ENCODE results near the gene DNAAF3.
"Not testable (repeated sequence)": the region's sequence is repeated elsewhere in the genome, so short reads cannot be mapped to it uniquely, and the experiment has no call there.

DNAAF3 gene

DNA sequence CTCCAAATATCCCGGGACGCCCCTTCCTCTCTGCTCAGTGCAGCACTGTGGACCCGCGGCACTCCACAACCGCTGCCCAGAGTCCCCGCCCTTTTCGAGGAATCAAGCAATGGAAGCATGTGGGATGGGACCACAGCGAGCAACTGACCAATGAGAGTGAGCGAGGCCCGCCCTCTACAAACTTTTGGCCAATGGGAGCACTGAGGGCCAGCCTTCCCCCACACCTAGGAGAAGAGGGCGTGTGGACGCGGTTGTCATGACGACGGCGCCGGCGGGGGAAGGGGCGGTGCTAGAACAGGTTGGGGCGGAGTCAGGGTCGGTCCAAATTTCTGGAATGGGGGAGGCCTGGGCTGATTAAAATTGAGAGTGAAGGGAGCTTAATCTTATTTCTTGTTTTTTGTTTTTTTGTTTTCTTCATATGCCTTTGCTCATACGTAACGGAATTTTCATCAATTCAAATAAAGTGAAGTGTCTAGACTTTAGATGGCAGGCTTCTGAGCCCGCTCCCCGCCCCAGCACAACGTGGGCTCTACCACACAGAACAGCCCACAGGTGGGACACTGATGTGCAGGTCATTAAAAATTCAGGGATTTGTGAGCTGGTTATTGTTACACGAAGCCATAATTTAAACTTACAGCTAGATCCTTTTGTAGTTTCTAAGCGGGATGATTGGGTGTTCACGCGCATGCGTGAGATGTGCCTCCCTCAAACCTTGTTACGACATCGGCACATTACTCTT lies at the start of gene DNAAF3:
TSS of gene DNAAF3 (minus strand) at position 84 of the 739 bp plus-strand sequence. CDS start 200 bp downstream, outside the sequence.
- DNase-seq (ENCODE audit: low read depth), result no peak

DNA sequence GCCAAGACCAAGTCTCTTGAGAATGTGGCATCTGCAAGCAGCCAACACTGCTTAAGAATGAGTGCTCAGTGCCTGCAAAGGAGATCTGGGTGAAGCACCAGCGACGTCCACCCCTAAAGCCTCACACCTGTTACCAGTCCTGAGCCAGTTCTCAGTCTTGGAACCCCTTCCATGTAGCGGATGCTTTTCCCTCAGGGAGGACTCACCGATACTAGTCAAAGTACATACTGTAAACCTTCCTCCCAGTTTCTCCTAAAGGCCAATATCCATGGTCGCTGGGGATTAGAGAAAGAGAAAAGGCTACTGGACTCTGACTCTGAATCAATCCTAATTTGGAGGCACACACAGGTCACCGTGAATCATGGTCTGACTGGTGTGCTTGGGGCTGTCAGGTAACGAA lies 47.1 kb upstream of the DNAAF3 start:
- DNase-seq (ENCODE audit: low read depth), result no peak

DNA sequence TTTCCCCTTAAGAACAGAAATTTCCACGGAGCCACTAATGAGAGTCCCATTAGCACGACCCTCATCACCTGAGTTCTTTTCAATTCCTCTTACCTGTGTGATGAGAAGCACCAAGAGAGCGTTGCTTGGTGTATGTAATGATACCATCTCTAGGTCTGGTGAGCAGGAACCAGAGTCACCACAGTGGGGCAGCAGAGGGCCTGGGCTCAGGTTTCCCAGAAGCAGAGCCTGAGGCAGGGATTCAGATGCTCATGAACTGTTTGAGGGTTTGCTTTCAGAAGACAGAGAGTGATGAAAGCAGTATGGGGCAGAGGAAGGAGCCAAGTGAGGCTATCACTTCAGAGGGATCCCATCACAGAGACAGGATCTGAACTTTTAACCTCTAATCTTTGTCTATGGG lies 46.0 kb upstream of the DNAAF3 start:
- DNase-seq (ENCODE audit: low read depth), result no peak

DNA sequence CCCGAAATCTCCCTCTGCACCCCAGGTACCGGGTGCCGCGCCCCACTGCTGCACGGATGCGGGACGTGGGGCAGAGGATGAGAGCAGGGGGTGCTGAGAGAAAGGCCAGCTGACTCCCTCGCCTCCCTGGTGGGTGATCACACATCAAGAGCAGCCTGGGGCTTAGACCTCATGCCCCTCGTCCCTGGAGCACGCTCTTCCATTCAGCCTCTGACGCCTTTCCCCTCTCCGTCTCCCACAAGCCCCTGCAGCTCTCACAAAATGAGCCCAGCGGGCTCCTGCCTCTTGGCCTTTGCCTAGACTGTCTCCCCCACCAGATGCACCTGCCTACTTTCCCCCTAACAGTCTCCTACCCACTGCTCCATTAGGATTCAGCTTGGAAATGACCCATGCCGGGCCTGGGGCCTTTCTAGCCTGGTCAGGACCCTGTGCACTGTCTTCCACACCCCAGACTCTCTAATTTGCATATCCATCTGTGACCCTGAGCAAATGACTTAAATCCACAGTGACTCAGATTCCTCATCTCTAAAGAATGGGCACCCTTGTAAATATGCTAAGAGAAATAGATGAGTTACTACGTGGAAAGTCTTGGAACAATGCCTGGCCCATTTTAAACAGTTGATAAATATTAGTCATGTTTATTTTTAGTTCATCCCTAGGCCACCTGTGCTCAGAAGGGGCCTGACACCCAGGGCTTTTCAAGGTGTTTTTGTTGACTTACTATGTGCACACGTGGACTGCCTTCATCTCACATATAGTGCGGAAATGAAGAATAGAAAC lies 43.5 kb upstream of the DNAAF3 start:
- no peak for DNase-seq (ENCODE audit: low read depth)

DNA sequence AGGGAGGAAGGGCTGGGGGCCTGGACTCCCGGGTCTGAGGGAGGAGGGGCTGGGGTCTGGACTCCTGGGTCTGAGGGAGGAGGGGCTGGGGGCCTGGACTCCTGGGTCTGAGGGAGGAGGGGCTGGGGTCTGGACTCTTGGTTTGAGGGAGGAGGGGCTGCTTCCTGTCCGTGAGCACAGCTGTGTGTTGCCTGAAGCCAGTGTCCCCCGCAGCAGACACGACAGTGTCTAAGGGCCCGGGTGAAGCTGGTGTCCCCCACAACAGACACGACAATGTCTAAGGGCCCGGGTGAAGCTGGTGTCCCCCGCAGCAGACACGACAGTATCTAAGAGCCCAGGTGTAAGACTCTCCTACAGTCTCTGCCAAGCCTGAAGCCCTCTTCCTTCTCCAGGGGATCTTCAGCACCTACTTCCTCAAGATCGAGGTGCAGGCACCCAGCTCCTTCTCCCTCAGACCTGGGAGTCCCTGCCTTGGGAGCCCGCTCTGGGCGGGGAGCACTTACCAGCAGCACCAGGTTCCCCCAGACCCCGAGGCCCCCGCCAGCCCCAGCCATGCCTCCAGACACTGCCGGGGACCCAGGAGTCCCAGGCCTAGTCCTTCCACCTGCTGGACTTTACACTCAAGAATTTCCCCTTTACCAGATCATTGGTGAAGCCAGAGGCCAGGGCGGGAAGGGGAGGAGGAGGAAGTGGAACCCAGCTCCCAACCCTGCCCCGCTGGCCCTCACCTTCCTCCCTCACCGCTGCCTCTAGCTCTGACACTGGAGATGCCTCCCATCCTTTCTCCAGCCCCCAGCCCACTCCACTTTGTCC lies 42.7 kb upstream of the DNAAF3 start, which contains the start of gene PTPRH:
TSS of gene PTPRH (minus strand) at position 622 of the 813 bp plus-strand sequence. CDS start at position 554, 68 bp downstream.
- no peak for DNase-seq (ENCODE audit: low read depth)

DNA sequence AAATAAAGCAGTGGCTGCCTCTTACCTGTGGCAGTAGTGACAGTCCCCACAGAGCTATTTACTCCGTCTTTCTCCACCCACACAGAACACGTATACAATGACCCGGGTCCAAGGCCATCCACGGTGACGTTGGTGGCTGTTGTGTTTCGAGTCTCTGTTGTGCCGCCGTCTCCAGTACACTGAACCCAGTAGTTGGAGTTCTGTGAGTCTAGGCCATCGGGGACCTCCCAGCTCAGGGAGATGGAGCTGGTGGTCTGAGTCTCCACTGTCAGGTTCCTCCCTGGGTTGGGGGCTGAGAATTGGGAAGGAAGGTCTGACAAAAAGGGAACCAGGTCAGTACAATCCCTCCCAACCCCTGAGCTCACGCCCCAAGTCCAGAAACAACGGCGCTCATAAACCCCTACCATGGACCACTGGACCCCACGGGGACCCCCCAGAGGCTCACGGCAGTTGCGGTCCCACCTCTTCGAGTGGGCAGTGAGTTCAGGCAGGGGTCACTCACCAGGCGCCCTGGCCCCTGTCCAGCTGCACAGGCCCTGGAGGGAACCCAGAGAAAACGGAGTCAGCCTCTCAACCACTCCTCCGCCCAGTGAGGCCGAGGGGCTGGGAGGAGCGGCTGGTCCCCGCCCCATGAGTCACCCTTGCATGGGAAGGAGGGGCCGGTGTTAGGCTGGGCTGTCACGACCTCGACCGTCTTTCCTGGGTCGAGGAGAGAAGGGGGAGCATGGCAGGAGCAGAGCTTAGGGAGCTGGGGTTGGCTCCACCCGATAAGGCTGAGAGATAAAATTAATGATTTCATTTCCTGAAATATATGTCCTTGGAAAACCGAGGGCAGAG lies 40.5 kb upstream of the DNAAF3 start:
- no peak for DNase-seq (ENCODE audit: low read depth)

DNA sequence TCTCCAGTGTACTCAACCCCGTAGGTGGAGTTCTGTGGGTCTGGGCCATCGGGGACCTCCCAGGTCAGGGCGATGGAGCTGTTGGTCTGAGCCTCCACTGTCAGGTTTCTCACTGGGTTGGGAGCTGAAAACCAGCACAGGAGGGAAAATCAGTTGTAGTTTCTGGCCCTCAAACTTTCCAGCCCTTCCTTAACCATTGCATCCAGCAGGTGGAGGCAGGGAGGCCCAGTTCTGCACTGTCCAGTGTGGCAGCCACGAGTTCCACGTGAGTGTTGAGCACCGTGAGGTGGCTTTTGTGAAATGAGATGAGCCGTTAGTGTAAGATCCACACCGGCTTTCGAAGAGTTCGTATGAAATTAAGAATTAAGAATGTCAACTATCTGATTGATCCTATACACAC lies 35.8 kb upstream of the DNAAF3 start:
- not testable (repeated sequence) for DNase-seq (ENCODE audit: low read depth)

DNA sequence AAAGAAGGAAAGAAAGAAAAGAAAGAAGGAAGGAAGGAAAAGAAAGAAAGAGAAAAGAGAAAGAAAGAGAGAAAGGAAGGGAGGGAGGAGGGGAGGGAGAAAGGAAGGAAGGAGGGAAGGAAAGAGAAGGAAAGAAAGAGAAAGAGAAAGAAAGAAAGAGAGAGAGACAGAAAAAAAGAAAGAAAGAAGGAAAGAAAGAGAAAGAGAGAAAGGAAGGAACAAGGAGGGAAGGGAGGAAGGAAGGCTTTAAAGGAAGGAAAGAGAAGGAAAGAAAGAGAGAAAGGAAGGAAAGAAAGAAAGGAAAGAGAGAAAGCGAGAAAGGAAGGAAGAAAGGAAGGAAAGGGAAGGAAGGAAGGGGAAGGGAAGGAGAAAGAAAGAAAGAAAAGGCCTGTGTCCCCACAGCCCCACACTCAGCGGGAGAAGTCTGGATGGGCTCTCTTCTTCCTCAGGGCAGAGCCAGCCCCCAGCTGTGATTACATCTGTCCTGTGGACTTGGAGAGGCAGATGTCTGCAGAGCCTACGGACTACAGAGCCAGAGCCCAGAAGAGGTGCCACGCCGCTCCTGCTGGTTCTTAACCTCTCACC lies 33.3 kb upstream of the DNAAF3 start:
- no peak for DNase-seq (ENCODE audit: low read depth)

DNA sequence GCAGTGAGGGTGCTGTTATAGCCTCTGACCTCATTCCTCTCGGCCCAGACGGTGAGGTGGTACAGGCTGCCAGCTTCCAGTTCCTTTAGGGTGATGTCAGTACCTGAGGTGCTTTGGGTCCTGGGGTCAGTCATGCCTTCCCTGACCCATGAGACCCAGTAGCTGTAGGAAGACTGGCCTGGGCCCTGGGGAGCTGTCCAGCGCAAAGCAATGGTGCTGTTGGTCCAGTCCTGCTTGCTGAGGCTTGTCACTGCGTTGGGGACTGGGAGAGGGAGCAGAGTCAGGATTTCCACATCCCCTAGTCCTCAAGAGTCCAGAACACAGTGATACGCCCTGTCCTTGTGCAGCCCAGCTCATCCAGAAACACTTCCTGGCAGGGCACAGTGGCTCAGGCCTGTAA lies 32.2 kb upstream of the DNAAF3 start:
- no peak for DNase-seq (ENCODE audit: low read depth)

DNA sequence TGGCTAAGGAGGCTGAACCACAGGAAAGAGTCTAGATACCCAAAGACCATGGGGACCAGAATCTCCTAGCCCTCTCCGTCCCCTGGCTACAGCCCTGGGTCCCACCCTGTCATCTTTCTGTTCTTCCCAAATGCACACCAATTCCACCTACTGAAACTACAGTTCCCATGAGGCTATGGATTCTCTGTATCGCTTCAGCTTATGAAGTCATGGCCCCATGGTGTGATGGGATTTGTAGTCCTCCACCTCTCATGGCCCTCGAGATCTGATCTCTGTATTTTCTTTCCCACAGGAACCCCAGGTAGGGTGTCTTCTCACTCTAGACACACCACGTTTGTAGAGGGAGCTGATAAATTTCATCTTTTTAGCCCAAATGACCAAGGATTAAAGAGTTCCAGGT lies 31.1 kb upstream of the DNAAF3 start:
- DNase-seq (ENCODE audit: low read depth), result no peak

DNA sequence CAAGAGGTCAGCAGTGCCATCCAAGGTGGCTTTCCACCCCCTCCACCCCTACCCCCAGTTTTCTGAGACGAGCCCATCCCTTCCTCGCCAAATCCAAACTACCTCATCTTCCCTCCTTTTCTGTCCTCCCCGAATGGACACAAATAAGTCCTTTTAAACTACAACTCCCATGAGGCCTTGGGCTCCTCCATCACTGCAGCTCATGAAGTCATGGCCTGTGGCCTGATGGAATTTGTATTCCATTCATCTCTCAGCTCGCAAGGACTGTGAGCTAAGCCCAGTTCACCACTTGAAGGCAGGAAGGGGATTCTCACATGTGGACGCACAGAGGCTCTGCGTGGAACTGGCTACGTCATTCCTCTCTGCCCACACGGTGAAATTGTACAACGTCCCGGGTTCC lies 30.4 kb upstream of the DNAAF3 start:
- DNase-seq (ENCODE audit: low read depth), result no peak

DNA sequence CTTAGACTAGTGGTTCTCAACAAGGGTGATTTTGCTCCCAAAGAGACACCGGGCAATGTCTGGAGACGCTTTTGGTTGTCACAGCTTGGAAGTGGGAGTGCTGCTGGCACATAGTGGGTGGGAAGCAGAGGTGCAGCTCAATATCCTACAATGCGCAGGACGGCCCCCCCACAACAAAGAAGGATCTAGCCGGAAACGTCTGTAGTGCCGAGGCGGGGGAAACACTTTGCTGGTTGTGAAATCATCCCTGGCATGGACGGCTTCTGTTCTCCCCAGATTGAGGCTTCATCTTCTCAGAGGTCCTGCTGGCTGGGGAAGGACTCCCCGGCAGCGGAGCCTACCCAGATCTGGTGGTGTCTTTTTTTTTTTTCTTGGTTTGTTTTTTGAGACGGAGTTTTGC lies 27.1 kb upstream of the DNAAF3 start:
- no peak for DNase-seq (ENCODE audit: low read depth)

DNA sequence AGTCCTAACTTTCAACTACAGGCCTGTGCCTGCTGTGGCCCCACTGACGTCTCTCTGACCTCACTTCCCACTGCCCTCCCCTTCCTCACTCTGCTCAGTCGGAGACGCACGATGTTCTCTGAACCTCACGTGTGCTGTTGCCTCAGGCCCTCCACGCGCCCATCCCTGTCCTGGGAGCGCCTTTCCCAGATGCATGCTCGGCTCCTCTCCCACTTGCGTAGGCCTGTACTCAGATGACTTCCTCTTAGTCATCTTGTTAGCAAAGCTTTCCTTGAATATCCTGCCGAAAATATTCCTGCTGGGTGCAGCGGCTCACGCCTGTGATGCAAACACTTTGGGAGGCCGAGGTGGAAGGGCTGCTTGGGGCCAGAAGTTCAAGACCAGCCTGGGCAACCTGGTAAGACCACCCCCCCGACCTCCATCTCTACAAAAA lies 23.0 kb upstream of the DNAAF3 start:
- DNase-seq (ENCODE audit: low read depth), result no peak

DNA sequence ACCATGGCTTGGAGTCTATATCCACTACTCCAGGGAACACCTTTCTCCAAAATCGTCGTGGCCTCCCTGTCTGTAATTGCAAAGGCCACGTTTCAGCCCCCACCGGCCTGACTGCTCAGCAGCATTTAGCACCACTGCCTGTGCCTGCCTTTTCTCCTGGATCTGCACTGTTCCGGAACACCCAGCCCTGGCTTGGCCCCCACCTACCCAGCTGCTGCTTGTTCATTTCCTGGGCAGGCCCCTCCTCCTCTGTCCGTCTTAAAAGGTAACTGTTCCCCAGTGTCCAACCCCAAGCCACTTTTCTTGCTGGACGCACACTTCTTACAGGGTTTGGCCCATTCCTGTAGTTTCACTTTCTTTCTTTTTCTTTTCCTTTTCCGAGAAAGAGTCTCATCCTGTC lies 22.2 kb upstream of the DNAAF3 start:
- no peak for DNase-seq (ENCODE audit: low read depth)

DNA sequence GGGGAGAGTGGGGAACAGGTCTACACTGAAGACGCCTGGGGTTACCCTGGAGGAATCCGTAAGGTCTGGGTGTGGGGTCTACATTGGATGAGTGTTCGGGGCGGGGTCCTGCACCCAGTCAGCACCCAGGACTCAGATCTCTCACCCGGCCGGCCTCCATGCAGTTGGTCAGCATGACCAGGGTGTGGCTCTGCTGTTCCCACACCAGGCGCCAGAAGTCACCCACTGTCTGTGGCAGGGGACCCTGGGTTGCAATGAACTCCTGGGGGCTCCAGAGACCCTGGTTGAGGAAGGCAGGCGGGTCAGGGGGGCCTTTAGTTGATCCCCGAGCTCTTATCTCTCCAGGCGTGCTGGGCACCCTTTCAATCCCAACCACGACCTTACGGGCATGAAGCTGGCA lies 19.7 kb upstream of the DNAAF3 start:
- DNase-seq (ENCODE audit: low read depth), result no peak

DNA sequence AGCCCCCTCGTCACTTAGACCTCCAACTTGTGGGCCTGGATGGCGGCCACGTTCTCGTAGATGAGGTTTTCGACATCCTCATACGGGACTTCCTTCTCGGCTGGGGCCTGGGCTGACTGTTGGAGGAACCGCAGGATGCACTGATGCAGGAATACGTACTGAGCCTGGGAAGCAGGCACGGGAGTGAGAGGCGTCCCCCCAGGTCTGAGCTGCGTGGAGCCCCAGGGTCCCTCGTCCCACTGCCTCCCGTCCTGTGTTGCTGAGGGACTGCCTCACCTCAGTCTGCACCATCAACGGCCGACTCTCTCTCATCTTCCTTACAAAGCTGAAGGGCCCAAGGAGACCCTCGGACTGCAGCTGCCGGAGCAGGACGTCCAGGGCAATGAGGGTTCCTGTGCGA lies 15.3 kb upstream of the DNAAF3 start:
- DNase-seq (ENCODE audit: low read depth), result no peak

DNA sequence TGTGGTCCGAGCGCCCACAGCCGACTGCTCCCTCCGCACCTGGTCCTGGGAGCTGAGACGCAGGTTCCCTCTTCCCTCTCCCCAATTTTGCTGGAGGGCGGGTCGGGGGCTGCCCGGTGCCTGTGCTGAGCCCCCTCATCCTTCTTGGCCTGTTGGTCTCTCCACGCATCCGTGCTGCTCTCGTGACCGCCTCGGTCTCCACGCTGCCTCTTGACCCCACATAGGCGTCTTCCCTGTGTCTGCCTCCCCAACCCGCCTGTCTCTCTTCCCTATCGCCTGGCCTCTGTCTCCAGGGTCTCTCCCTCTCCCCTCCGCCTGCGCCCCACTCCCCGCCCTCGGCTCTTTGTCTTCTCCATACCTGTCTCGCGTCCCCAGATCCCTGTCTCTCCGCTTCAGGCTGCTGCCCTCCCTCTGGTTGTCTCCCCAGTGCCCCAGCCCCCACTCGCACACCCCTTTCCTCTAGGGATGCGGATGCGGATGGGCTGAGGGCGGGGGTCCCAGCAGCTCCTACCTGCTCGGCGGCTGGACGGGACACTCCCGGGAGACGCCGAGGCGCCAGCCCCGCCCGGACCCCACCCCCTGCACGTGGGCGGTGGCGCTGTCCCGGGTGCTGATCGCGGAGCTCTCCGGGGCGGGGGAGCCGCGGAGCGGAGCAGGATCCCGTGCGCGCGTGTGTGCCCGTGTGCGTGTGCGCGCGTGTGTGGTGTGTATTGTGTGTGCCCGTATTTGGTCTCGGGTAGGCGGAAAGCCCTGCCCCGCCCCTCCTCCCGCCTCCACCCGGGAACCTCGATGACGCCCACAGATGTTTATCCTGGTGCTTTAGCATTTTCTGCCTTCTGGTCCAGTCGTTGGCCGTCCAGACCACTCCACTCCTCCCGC lies 13.4 kb upstream of the DNAAF3 start, which contains the start of gene SYT5:
TSS of gene SYT5 (minus strand) at position 684 of the 879 bp plus-strand sequence. CDS start 1,248 bp downstream, outside the sequence.
- DNase-seq (ENCODE audit: low read depth), result peak; percentile 43

DNA sequence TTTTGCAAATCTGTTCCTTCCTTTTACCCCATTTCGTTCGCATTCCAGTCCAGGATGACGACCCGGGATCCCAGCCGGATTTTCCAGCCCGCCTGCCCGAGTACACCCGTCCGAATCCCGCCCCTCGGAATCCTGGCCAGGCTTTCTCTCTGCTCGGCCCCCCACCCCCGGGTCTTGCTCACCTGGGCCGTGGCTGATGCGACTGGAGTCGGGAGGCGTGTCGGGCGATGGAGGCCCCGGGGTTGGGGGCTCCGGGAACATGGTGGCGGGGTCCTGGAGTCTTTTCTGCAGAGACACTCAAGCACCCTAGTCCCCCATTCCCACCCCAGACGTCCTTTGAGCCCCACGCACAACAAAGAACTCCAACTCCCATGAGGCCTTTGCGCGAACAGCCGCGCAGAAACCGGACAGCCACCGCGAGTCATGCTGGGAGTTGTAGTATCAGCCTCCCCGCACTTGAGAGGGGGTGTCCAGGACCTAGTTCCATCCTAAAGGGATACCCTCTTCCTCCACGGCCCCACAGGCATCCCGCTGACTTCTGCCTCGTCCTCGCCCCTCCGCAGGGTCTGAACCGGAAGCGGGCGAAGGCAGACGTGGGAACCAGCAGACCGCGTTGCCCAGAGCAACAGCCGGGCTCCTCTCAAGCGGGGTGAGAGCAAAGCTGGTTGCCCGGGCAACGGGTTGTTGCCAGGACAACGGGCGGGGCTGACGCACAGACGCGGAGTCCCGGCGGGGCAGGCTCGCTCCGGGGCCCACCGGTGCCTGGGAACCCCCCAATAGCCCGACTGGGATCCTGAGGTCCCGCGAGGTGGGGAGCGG lies 12.6 kb upstream of the DNAAF3 start:
- DNase-seq (ENCODE audit: low read depth), result peak; percentile 85

DNA sequence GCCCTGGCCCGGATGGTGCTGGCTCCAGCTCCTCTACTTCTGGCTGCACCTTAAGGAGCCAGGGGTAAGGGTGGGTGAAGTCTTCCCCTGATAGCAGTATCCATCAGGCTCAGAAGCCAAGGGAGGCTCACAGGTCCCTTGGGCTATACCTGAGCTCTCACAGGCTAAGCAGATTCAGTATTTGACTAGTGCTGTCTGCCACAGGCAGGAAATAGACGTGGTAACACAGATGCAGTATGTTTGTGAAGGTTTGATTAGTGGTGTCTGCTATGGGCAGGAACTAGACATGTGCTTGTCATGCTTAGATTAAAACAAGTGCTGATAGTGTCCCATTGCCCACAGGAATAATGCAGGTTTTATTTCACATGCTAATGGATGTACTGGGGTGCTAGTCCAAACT lies 9.7 kb upstream of the DNAAF3 start:
- no peak for DNase-seq (ENCODE audit: low read depth)

Measured in activated T-helper 1 cell treated with Interleukin-2 at 50 U/mL for 16 hours (primary cell).